Tibial artery (tissue), 4 donors: Measurements from ENCODE around the gene SDHD.

Experiments
- DNase-seq, 2 donors: peaks; one replicate each; pipeline ENCODE4 v3.0.0-alpha.2; 2019
- H3K27ac ChIP-seq, 2 donors: fragments of 200-600 bp; sonication (generic) in 1 of 2; 1 replicate in 1 of 2; 2 replicates in 1 of 2; pipeline ENCODE4 v1.5.1; 2018 to 2019; ENCODE audit warnings: mild to moderate bottlenecking in 1 of 2
- H3K27me3 ChIP-seq, 2 donors: fragments of 200-600 bp; sonication (generic) in 1 of 2; one replicate each; pipeline versions ENCODE4 v1.5.1 to v1.6.0; 2016 to 2019
- H3K36me3 ChIP-seq, 3 donors: fragments of 200-600 bp; sonication (generic) in 2 of 3; one replicate each; pipeline ENCODE4 v1.5.1; 2016 to 2019; ENCODE audit warnings: mild to moderate bottlenecking in 2 of 3
- H3K4me1 ChIP-seq, 4 donors: fragments of 200-600 bp; sonication (generic) in 2 of 4; 1 replicate in 3 of 4; 2 replicates in 1 of 4; pipeline ENCODE4 v1.5.1; 2016 to 2019
- H3K4me3 ChIP-seq, 2 donors: fragments of 200-600 bp; sonication (generic) in 1 of 2; 1 replicate in 1 of 2; 2 replicates in 1 of 2; pipeline ENCODE4 v1.5.1; 2018 to 2019; ENCODE audit warnings: mild to moderate bottlenecking in 2 of 2
- H3K9me3 ChIP-seq, 3 donors: fragments of 200-600 bp; sonication (generic) in 1 of 3; one replicate each; pipeline ENCODE4 v1.5.1; 2016 to 2019
- CTCF ChIP-seq, 2 experiments: fragments of 200-600 bp in 1 of 2; fragments of 450-650 bp in 1 of 2; IDR thresholded peaks; one replicate each; pipeline ENCODE4 v1.5.1; 2017 to 2019; ENCODE audit warnings: antibody characterized with exemption in 2 of 2, mild to moderate bottlenecking in 1 of 2, moderate library complexity in 1 of 2
- intact Hi-C: fragments of 100-400 bp; cut with DNase I; formaldehyde crosslinking; loops from one replicate; pipeline ENCODE4 v1.15.0; 2023; ENCODE audit warnings: low total_unique reads

The SDHD gene

DNA sequence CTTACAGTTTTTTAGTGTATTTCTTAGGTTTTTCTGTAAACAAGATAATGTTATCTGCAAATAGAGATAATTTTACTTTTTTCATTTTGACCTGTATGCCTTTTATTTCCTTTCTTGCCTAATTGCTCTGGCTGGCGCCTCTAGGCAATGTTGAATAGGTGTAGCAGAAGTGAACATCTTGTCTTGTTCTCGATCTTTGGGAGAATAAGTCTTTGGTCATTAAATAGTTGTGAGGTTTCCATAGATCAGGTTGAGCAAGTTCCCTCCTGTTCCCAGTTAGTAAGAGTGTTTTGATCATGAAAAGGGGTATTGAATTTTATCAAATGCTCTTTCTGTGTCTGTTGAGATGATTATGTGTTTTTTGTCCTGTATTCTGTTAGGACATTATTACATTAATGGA is 36.9 kb upstream of the SDHD start:
- DNase-seq, result no peak
- no peak for TF ChIP-seq CTCF (IDR thresholded peaks at IDR 0.05)
- intact Hi-C loops, result loop anchor here (5.0 kb wide), 1 partner anchor 1597 kb away; no protein-coding TSS in a partner anchor
- no peak overlapping the region for H3K4me3 ChIP-seq
- peaks cover 0 to 9% (median 0%) of the 10 kb centered on the region in 4 donors for H3K4me1 ChIP-seq
- no peak overlapping the region for H3K27ac ChIP-seq
- H3K9me3 ChIP-seq, result no peaks in the 10 kb centered on the region
- H3K27me3 ChIP-seq, result no peaks in the 10 kb centered on the region
- peaks cover 54 to 76% (median 71%) of the 10 kb centered on the region in 3 donors for H3K36me3 ChIP-seq

- Histone ChIP-seq H3K36me3 (peaks cover 48 to 73% (median 64%) of the 10 kb centered on the region in 3 donors), H3K27ac (no peak overlapping the region), H3K4me3 (no peak overlapping the region), H3K4me1 (peaks cover 0 to 9% (median 0%) of the 10 kb centered on the region in 4 donors), H3K9me3 (no peaks in the 10 kb centered on the region), H3K27me3 (no peaks in the 10 kb centered on the region)
- no peak for DNase-seq
- intact Hi-C loops, result no loop called here
- no peak for TF ChIP-seq CTCF (IDR thresholded peaks at IDR 0.05)
Observed at GRCh38 chr11:112050721-112051120, 36.0 kb upstream of the SDHD start.

GRCh38 chr11:112051768-112052167 is 34.9 kb upstream of the SDHD start:
- no peak for TF ChIP-seq CTCF (IDR thresholded peaks at IDR 0.05)
- intact Hi-C loops, result no loop called here
- Histone ChIP-seq H3K27me3 (no peaks in the 10 kb centered on the region), H3K36me3 (peaks cover 39 to 66% (median 54%) of the 10 kb centered on the region in 3 donors), H3K4me3 (no peak overlapping the region), H3K9me3 (no peaks in the 10 kb centered on the region), H3K27ac (no peak overlapping the region), H3K4me1 (peaks cover 0 to 9% (median 0%) of the 10 kb centered on the region in 4 donors)
- no peak for DNase-seq

GRCh38 chr11:112057170-112057569 is 29.5 kb upstream of the SDHD start:
- TF ChIP-seq CTCF (IDR thresholded peaks at IDR 0.05), result no peak
- Histone ChIP-seq H3K27me3 (no peaks in the 10 kb centered on the region), H3K27ac (no peak overlapping the region), H3K4me3 (no peak overlapping the region), H3K36me3 (peaks cover 45 to 86% (median 61%) of the 10 kb centered on the region in 3 donors), H3K4me1 (no peaks in the 10 kb centered on the region), H3K9me3 (no peaks in the 10 kb centered on the region)
- intact Hi-C loops, result no loop called here
- no peak for DNase-seq

DNA sequence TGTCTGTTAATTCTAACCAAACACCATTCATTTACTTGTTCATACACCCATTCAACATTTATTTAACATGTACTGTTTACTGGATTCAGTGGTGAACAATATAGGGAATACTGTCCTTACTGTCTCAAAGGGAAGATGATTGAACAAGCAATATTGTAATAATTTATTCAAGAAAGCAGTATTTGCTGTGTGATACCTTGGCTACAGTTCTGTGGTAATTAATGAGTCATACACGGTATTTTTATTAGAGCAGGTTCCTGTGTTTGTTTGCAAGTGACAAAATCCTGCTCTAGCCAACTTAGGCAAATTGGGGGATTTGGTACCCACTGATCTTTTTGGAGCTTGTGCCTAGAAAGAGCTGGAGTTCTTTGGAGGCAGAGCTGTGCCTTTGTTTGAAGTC is 28.6 kb upstream of the SDHD start:
- TF ChIP-seq CTCF (IDR thresholded peaks at IDR 0.05), result no peak
- H3K4me3 ChIP-seq, result no peak overlapping the region
- no peak overlapping the region for H3K27ac ChIP-seq
- no peak for DNase-seq
- intact Hi-C loops, result no loop called here
- H3K27me3 ChIP-seq, result no peaks in the 10 kb centered on the region
- no peaks in the 10 kb centered on the region for H3K4me1 ChIP-seq
- H3K9me3 ChIP-seq, result no peaks in the 10 kb centered on the region
- peaks cover 41 to 86% (median 63%) of the 10 kb centered on the region in 3 donors for H3K36me3 ChIP-seq

GRCh38 chr11:112062923-112063322 is 23.8 kb upstream of the SDHD start:
- H3K27me3 ChIP-seq, result no peaks in the 10 kb centered on the region
- H3K36me3 ChIP-seq, result peaks cover 34 to 49% (median 37%) of the 10 kb centered on the region in 3 donors
- no peak for TF ChIP-seq CTCF (IDR thresholded peaks at IDR 0.05)
- no peak overlapping the region for H3K4me3 ChIP-seq
- no peak overlapping the region for H3K27ac ChIP-seq
- H3K4me1 ChIP-seq, result no peaks in the 10 kb centered on the region
- intact Hi-C loops, result no loop called here
- DNase-seq, result no peak
- no peaks in the 10 kb centered on the region for H3K9me3 ChIP-seq
